Liver (tissue), 9 donors: ENCODE results near the gene PGBD2. TPM values are rescaled to one million over a fixed set of nuclear protein-coding genes. Genes with fewer than 3 reads are reported as not detected.
"Not testable (repeated sequence)": the region's sequence is repeated elsewhere in the genome, so short reads cannot be mapped to it uniquely, and the experiment has no call there.

Experiments
- DNase-seq: peaks from one replicate; pipeline ENCODE4 v3.0.0-alpha.2; 2017; ENCODE audit warnings: low spot score
- H3K27ac ChIP-seq, 2 donors: one replicate each; pipeline ENCODE4 v1.7.0; 2013; ENCODE audit warnings: inconsistent platforms in 2 of 2, low read length in 2 of 2, control low read depth in 1 of 2, low read depth in 1 of 2, mild to moderate bottlenecking in 1 of 2
- H3K27me3 ChIP-seq, 4 donors: one replicate each; pipeline versions ENCODE4 v1.6.1 to v1.7.0; 2013; ENCODE audit warnings: low read length in 3 of 4, inconsistent platforms in 1 of 4, mild to moderate bottlenecking in 1 of 4, moderate library complexity in 1 of 4; ENCODE audit not compliant: control insufficient read depth in 4 of 4, insufficient read depth in 4 of 4
- H3K36me3 ChIP-seq, 4 donors: one replicate each; pipeline versions ENCODE4 v1.6.1 to v1.7.0; 2013; ENCODE audit warnings: low read length in 3 of 4, mild to moderate bottlenecking in 3 of 4, low read depth in 1 of 4, moderate library complexity in 1 of 4; ENCODE audit not compliant: control insufficient read depth in 4 of 4, insufficient read depth in 3 of 4
- H3K4me1 ChIP-seq, 4 donors: one replicate each; pipeline versions ENCODE4 v1.6.1 to v1.7.0; 2013; ENCODE audit warnings: low read length in 3 of 4, mild to moderate bottlenecking in 3 of 4, moderate library complexity in 1 of 4; ENCODE audit not compliant: control insufficient read depth in 4 of 4, insufficient read depth in 4 of 4
- H3K4me3 ChIP-seq, 3 donors: one replicate each; pipeline versions ENCODE4 v1.6.1 to v1.7.0; 2013; ENCODE audit warnings: low read length in 3 of 3, control low read depth in 1 of 3, low read depth in 1 of 3, mild to moderate bottlenecking in 1 of 3
- H3K9ac ChIP-seq, 2 donors: one replicate each; pipeline ENCODE4 v1.7.0; 2013; ENCODE audit warnings: low read length in 2 of 2, mild to moderate bottlenecking in 2 of 2, moderate library complexity in 2 of 2, control low read depth in 1 of 2, low read depth in 1 of 2
- H3K9me3 ChIP-seq, 4 donors: one replicate each; pipeline versions ENCODE4 v1.6.1 to v1.7.0; 2013; ENCODE audit warnings: low read length in 3 of 4; ENCODE audit not compliant: control insufficient read depth in 4 of 4
- EGR1 ChIP-seq, 2 donors: IDR thresholded peaks; 2 replicates each; pipeline ENCODE4 v1.6.1; 2016 to 2018; ENCODE audit warnings: antibody characterized with exemption in 2 of 2, low read depth in 2 of 2
- FOXA1 ChIP-seq: IDR thresholded peaks from 2 replicates; pipeline ENCODE4 v1.6.1; 2016; ENCODE audit warnings: antibody characterized with exemption
- FOXA2 ChIP-seq: IDR thresholded peaks from 2 replicates; pipeline ENCODE4 v1.6.1; 2016; ENCODE audit warnings: antibody characterized with exemption
- GABPA ChIP-seq, 2 donors: IDR thresholded peaks in 1 of 2; conservative IDR thresholded peaks in 1 of 2; 2 replicates each; pipeline ENCODE4 v1.6.1; 2016; ENCODE audit warnings: antibody characterized with exemption in 2 of 2, mild to moderate bottlenecking in 1 of 2, moderate library complexity in 1 of 2
- HNF4A ChIP-seq, 2 donors: conservative IDR thresholded peaks; 2 replicates each; pipeline ENCODE4 v1.6.1; 2016; ENCODE audit warnings: antibody characterized with exemption in 2 of 2, mild to moderate bottlenecking in 2 of 2
- HNF4G ChIP-seq: IDR thresholded peaks from 2 replicates; pipeline ENCODE4 v1.6.1; 2016; ENCODE audit warnings: antibody characterized with exemption
- JUND ChIP-seq, 2 donors: IDR thresholded peaks; 2 replicates each; pipeline ENCODE4 v1.6.1; 2016; ENCODE audit warnings: antibody characterized with exemption in 2 of 2
- RAD21 ChIP-seq, 2 donors: IDR thresholded peaks; 2 replicates each; pipeline ENCODE4 v1.6.1; 2016; ENCODE audit warnings: antibody characterized with exemption in 2 of 2, mild to moderate bottlenecking in 2 of 2
- RXRA ChIP-seq, 2 donors: IDR thresholded peaks; 2 replicates each; pipeline ENCODE4 v1.6.1; 2017 to 2018; ENCODE audit warnings: antibody characterized with exemption in 2 of 2, mild to moderate bottlenecking in 1 of 2
- TAF1 ChIP-seq: conservative IDR thresholded peaks from 2 replicates; pipeline ENCODE4 v1.6.1; 2016; ENCODE audit warnings: antibody characterized with exemption, mild to moderate bottlenecking
- YY1 ChIP-seq: IDR thresholded peaks from 2 replicates; pipeline ENCODE4 v1.6.1; 2016; ENCODE audit warnings: antibody characterized with exemption, mild to moderate bottlenecking
- WGBS: extraction: QIAGEN DNeasy Blood & Tissue Kit; methylation state at CpG from one replicate; pipeline ENCODE4 v1.1.7; 2013; 5-methylcytosine and 5-hydroxymethylcytosine counted together
- polyA plus RNA-seq, 2 donors: library from polyadenylated mRNA; stranded (reverse) in 1 of 2; unstranded in 1 of 2; fragments of 200-250 nt in 1 of 2; fragments of >200 nt in 1 of 2; fragmentation: Nextera tagmentation in 1 of 2; extraction: Ambion mirVana in 1 of 2; gene quantifications; one replicate each; pipeline versions ENCODE4 v1.2.1 to v1.2.3, GENCODE V29; 2013 to 2015
- total RNA-seq, 2 donors: library from RNA; depleted of rRNA; stranded (reverse); fragments of >200 nt; gene quantifications; one replicate each; pipeline ENCODE4 v1.2.3, GENCODE V29; 2014
- TF ChIP-seq, protein P1 (sequence below): IDR thresholded peaks from 2 replicates; pipeline ENCODE4 v1.6.1; 2016; ENCODE audit warnings: antibody characterized with exemption, mild to moderate bottlenecking
- TF ChIP-seq, protein P2 (sequence below): IDR thresholded peaks from 2 replicates; pipeline ENCODE4 v1.6.1; 2016; ENCODE audit warnings: antibody characterized with exemption
- TF ChIP-seq, protein P3 (sequence below): fragments of 150-350 bp; IDR thresholded peaks from 2 replicates; pipeline ENCODE4 v1.5.1; 2017; ENCODE audit warnings: improper control_type of control experiment, low read depth, low read length; ENCODE audit not compliant: missing input control
- TF ChIP-seq, protein P4 (sequence below): IDR thresholded peaks from 2 replicates; pipeline ENCODE4 v1.6.1; 2016; ENCODE audit warnings: antibody characterized with exemption
- donor health status: healthy.
- donor health status: healthy.
- donor health status: healthy.
- donor health status: healthy.
- donor health status: healthy.

PGBD2 gene
- total and polyA plus RNA-seq, 4 donors = 2.6 to 11.1 (median 4.7) TPM

DNA sequence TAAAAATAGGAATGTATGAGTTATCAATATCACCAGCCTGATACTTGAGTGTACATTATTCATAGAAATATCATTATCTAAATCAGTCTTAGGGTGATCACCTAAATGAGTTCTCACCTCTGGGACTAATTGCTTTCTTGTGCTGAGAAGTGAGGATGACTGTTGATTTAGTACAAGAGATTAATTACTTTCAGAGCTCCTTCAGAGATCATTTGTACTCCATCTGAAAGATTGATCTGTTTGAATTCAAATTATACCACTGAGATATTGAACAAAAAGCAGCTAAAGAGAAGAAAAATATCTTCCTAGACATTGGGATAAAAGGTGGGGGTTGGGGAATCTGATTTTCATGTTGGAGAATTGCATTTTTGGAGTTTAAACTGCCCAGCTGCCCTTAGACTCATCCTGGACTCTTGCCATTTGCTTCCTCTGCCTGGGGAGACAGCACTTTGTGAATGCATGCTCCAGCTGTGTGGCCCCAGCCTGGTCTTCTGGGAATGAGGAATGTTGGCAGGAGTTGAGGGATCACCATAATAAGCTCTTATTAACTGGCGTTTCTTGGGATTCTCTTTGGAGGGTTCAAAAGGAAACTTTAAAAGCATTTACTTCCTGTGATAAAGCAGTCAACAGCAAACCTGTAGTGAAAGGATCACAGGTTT is 19.7 kb upstream of the PGBD2 start:
- H3K36me3 ChIP-seq = no peaks in the 10 kb centered on the region
- no peaks in the 10 kb centered on the region for H3K27me3 ChIP-seq
- DNase-seq = no peak
- no peak overlapping the region for H3K9ac ChIP-seq
- no peaks in the 10 kb centered on the region for H3K9me3 ChIP-seq
- H3K4me3 ChIP-seq = no peak overlapping the region
- TF ChIP-seq, protein P1, sequence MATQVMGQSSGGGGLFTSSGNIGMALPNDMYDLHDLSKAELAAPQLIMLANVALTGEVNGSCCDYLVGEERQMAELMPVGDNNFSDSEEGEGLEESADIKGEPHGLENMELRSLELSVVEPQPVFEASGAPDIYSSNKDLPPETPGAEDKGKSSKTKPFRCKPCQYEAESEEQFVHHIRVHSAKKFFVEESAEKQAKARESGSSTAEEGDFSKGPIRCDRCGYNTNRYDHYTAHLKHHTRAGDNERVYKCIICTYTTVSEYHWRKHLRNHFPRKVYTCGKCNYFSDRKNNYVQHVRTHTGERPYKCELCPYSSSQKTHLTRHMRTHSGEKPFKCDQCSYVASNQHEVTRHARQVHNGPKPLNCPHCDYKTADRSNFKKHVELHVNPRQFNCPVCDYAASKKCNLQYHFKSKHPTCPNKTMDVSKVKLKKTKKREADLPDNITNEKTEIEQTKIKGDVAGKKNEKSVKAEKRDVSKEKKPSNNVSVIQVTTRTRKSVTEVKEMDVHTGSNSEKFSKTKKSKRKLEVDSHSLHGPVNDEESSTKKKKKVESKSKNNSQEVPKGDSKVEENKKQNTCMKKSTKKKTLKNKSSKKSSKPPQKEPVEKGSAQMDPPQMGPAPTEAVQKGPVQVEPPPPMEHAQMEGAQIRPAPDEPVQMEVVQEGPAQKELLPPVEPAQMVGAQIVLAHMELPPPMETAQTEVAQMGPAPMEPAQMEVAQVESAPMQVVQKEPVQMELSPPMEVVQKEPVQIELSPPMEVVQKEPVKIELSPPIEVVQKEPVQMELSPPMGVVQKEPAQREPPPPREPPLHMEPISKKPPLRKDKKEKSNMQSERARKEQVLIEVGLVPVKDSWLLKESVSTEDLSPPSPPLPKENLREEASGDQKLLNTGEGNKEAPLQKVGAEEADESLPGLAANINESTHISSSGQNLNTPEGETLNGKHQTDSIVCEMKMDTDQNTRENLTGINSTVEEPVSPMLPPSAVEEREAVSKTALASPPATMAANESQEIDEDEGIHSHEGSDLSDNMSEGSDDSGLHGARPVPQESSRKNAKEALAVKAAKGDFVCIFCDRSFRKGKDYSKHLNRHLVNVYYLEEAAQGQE = no peak
- TF ChIP-seq HNF4A (conservative IDR thresholded peaks at IDR 0.05) (no peak), EGR1 (IDR thresholded peaks at IDR 0.05; ENCODE audit: low read depth in 2 of 2) (no peak), FOXA2 (no peak), GABPA (IDR thresholded peaks at IDR 0.05 in 1 of 2, conservative IDR thresholded peaks at IDR 0.05 in 1 of 2) (no peak), YY1 (no peak), TAF1 (no peak), HNF4G (no peak), RAD21 (IDR thresholded peaks at IDR 0.05) (no peak), JUND (IDR thresholded peaks at IDR 0.05) (no peak), FOXA1 (no peak), RXRA (IDR thresholded peaks at IDR 0.05) (no peak)
- TF ChIP-seq, protein P2, sequence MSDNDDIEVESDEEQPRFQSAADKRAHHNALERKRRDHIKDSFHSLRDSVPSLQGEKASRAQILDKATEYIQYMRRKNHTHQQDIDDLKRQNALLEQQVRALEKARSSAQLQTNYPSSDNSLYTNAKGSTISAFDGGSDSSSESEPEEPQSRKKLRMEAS = no peak
- TF ChIP-seq, protein P3, sequence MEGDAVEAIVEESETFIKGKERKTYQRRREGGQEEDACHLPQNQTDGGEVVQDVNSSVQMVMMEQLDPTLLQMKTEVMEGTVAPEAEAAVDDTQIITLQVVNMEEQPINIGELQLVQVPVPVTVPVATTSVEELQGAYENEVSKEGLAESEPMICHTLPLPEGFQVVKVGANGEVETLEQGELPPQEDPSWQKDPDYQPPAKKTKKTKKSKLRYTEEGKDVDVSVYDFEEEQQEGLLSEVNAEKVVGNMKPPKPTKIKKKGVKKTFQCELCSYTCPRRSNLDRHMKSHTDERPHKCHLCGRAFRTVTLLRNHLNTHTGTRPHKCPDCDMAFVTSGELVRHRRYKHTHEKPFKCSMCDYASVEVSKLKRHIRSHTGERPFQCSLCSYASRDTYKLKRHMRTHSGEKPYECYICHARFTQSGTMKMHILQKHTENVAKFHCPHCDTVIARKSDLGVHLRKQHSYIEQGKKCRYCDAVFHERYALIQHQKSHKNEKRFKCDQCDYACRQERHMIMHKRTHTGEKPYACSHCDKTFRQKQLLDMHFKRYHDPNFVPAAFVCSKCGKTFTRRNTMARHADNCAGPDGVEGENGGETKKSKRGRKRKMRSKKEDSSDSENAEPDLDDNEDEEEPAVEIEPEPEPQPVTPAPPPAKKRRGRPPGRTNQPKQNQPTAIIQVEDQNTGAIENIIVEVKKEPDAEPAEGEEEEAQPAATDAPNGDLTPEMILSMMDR = no peak
- TF ChIP-seq, protein P4, sequence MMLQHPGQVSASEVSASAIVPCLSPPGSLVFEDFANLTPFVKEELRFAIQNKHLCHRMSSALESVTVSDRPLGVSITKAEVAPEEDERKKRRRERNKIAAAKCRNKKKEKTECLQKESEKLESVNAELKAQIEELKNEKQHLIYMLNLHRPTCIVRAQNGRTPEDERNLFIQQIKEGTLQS = no peak
- no peaks in the 10 kb centered on the region for H3K4me1 ChIP-seq
- WGBS = 39% methylated on average over 1 of the region's 1 CpG
- H3K27ac ChIP-seq = no peak overlapping the region

DNA sequence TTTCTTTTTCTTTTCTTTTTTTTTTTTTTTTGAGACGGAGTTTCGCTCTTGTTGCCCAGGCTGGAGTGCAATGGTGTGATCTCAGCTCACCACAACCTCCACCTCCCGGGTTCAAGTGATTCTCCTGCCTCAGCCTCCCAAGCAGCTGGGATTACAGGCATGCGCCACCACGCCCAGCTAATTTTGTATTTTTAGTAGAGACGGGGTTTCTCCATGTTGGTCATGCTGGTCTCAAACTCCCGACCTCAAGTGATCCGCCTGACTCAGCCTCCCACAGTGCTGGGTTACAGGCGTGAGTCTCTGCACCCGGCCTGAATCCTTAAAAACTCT is 16.2 kb upstream of the PGBD2 start:
- not testable (repeated sequence) for H3K36me3 ChIP-seq, H3K27ac ChIP-seq, H3K9ac ChIP-seq, H3K4me3 ChIP-seq, H3K4me1 ChIP-seq, DNase-seq, H3K27me3 ChIP-seq, H3K9me3 ChIP-seq
- 85% methylated on average over 10 of the region's 10 CpGs for WGBS
